ENCODE results near the gene CDHR1.

CDHR1 gene

DNA sequence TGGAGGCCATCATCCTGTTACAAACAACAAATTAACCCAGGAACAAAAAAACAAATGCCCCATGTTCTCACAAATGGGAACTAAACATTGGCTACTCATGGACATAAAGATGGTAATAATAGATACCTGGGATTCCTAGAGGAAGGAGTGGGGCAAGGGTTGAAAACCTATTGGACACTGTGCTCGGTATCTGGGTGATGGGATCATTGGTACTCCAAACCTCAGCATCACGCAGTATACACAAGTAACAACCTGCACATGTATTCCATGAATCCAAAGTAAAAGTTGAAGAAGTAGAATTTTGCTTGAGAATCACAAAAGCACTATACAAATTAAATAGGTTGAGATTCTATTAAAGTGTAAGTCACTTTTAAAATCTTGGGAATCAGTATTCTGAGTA lies 38.3 kb upstream of the CDHR1 start:
- H3K4me3 ChIP-seq (ENCODE audit: control insufficient read depth, low read depth, low read length) = no peak overlapping the region
- no peak for DNase-seq (ENCODE audit: low read depth)
- TF ChIP-seq, protein P1, sequence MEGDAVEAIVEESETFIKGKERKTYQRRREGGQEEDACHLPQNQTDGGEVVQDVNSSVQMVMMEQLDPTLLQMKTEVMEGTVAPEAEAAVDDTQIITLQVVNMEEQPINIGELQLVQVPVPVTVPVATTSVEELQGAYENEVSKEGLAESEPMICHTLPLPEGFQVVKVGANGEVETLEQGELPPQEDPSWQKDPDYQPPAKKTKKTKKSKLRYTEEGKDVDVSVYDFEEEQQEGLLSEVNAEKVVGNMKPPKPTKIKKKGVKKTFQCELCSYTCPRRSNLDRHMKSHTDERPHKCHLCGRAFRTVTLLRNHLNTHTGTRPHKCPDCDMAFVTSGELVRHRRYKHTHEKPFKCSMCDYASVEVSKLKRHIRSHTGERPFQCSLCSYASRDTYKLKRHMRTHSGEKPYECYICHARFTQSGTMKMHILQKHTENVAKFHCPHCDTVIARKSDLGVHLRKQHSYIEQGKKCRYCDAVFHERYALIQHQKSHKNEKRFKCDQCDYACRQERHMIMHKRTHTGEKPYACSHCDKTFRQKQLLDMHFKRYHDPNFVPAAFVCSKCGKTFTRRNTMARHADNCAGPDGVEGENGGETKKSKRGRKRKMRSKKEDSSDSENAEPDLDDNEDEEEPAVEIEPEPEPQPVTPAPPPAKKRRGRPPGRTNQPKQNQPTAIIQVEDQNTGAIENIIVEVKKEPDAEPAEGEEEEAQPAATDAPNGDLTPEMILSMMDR (conservative IDR thresholded peaks at IDR 0.05; ENCODE audit: control insufficient read depth, insufficient read depth, low read depth, low read length) = no peak

DNA sequence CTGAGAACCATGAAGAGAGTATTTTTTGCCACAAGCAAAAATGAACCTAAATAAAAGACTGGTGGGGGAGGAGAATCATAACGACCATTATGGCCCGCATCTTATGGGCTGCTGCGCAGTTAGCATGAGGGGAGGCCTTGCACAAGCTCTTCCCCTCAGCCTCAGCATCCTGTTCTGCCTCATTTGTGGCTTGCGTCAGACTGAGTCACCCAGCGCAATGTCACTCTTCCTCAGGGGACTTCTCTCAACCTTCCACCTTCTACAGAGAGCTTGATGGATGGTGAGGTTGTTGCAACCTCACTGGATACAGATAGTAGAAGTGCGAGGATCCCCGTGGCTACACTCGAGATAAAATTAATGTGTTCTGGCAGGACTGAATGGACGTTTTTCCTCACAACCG lies 37.6 kb upstream of the CDHR1 start:
- no peak overlapping the region for H3K4me3 ChIP-seq (ENCODE audit: control insufficient read depth, low read depth, low read length)
- TF ChIP-seq, protein P1 (conservative IDR thresholded peaks at IDR 0.05; ENCODE audit: control insufficient read depth, insufficient read depth, low read depth, low read length) = no peak
- peak; percentile 47 for DNase-seq (ENCODE audit: low read depth)

- H3K4me3 ChIP-seq (ENCODE audit: control insufficient read depth, low read depth, low read length) = no peak overlapping the region
- TF ChIP-seq, protein P1 (conservative IDR thresholded peaks at IDR 0.05; ENCODE audit: control insufficient read depth, insufficient read depth, low read depth, low read length) = no peak
- no peak for DNase-seq (ENCODE audit: low read depth)
Observed at GRCh38 chr10:84158061-84158460, 36.3 kb upstream of the CDHR1 start.

- TF ChIP-seq, protein P1 (conservative IDR thresholded peaks at IDR 0.05; ENCODE audit: control insufficient read depth, insufficient read depth, low read depth, low read length) = no peak
- no peak overlapping the region for H3K4me3 ChIP-seq (ENCODE audit: control insufficient read depth, low read depth, low read length)
- DNase-seq (ENCODE audit: low read depth) = no peak
Observed at GRCh38 chr10:84158550-84158949, 35.8 kb upstream of the CDHR1 start.

DNA sequence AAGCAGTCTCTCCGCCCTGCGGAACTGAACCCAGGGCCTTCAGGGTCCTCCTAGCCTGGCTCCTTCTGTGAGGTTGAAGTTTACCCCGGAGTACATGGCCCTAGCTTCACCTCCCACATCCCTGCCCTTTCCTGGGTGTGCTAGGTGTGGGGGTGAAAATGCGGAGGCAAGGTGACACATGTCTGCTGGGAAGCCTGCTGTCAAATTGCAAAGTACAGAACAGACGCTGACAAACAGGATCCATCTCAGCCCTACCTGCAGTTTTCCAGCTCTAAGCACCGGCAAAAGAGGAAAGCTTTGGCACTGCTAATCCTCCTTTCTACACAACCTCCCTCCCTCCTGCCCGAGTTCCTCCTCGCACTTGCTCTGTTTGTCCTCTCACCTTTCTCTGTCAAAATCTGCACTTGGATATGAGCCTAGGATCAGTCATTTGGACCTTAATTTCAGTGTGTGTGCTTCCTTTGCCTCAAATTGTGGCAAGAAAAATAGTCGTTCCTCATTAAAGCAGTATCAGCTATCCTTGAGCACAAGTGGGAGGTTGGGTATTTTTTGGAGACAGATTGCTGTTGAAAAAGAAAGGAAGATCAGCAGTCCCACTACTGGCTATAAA lies 35.2 kb upstream of the CDHR1 start:
- TF ChIP-seq, protein P1 (conservative IDR thresholded peaks at IDR 0.05; ENCODE audit: control insufficient read depth, insufficient read depth, low read depth, low read length) = no peak
- no peak for DNase-seq (ENCODE audit: low read depth)
- no peak overlapping the region for H3K4me3 ChIP-seq (ENCODE audit: control insufficient read depth, low read depth, low read length)

GRCh38 chr10:84160663-84161362 lies 33.5 kb upstream of the CDHR1 start:
- H3K4me3 ChIP-seq (ENCODE audit: control insufficient read depth, low read depth, low read length) = no peak overlapping the region

More at GRCh38 chr10:84160663-84161362, 33.5 kb upstream of the CDHR1 start:
- TF ChIP-seq, protein P1 (conservative IDR thresholded peaks at IDR 0.05; ENCODE audit: control insufficient read depth, insufficient read depth, low read depth, low read length) = no peak
- no peak for DNase-seq (ENCODE audit: low read depth)
